Measurements from ENCODE around the gene TCP10L.

The TCP10L gene

DNA sequence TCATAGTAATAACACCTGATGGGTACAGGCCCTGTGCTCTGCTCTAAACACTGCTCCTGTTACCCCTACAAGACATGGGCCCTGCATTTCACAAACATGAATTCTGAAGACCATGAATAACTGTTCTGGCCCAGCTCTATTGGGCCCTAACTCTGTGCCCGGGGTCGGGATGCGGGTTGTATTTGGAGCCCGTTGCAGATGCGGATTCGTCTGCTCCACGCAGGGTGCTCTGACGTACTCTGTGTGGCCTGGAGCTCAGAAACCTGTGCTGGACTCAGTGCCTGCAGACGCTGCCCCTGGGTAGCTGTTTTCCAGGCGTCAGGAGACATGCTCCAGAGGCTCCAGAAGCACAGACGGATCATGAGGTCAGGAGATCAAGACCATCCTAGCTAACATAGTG, 10.1 kb upstream of the TCP10L start:
- Histone ChIP-seq H3K36me3 (replicated peaks in 1 of 2; ENCODE audit: control insufficient read depth in 2 of 2, insufficient read depth in 2 of 2, low read length in 2 of 2) (peaks cover 6 to 22% of the 10 kb centered on the region in 2 donors), H4K91ac (ENCODE audit: low read depth, low read length, poor library complexity) (no peak overlapping the region), H3K27ac (replicated peaks; ENCODE audit: low read length) (no peak overlapping the region), H3K4me1 (ENCODE audit: control insufficient read depth in 2 of 2, insufficient read depth in 1 of 2, low read depth in 1 of 2, low read length in 2 of 2) (no peaks in the 10 kb centered on the region), H3K23ac (ENCODE audit: low read depth, low read length, poor library complexity) (no peak overlapping the region), H3K4me2 (ENCODE audit: insufficient read depth, low read length, poor library complexity, severe bottlenecking) (no peak overlapping the region), H3K4me3 (ENCODE audit: low read length in 2 of 2) (no peak overlapping the region), H3K9ac (ENCODE audit: low read depth, low read length, poor library complexity) (no peak overlapping the region), H3K27me3 (ENCODE audit: control insufficient read depth in 3 of 3, insufficient read depth in 3 of 3, low read depth in 1 of 3, low read length in 3 of 3) (no peaks in the 10 kb centered on the region), H2BK5ac (ENCODE audit: low read length) (no peak overlapping the region), H2BK12ac (ENCODE audit: low read length) (no peak overlapping the region), H3K4ac (ENCODE audit: low read length) (no peak overlapping the region), H3K18ac (ENCODE audit: low read length) (no peak overlapping the region), H3K14ac (ENCODE audit: low read length) (no peak overlapping the region), H3K9me3 (replicated peaks in 1 of 2; ENCODE audit: control insufficient read depth in 2 of 2, insufficient read depth in 1 of 2, low read depth in 1 of 2, low read length in 2 of 2) (no peaks in the 10 kb centered on the region), H2BK15ac (ENCODE audit: low read length) (no peak overlapping the region), H2AK5ac (ENCODE audit: low read depth, low read length) (no peak overlapping the region), H2BK120ac (ENCODE audit: low read depth, low read length) (no peak overlapping the region), H2AFZ (ENCODE audit: low read length) (no peak overlapping the region), H4K8ac (ENCODE audit: low read depth, low read length) (no peak overlapping the region), H3K79me1 (ENCODE audit: low read depth, low read length) (peaks cover 3% of the 10 kb centered on the region)
- DNase-seq (ENCODE audit: low spot score): no peak
- no CpG with 5 or more reads among the region's 11 CpGs for WGBS, 2 donors (ENCODE audit: extremely low coverage in 2 of 2, insufficient read length in 2 of 2, insufficient replicate concordance in 1 of 2)

DNA sequence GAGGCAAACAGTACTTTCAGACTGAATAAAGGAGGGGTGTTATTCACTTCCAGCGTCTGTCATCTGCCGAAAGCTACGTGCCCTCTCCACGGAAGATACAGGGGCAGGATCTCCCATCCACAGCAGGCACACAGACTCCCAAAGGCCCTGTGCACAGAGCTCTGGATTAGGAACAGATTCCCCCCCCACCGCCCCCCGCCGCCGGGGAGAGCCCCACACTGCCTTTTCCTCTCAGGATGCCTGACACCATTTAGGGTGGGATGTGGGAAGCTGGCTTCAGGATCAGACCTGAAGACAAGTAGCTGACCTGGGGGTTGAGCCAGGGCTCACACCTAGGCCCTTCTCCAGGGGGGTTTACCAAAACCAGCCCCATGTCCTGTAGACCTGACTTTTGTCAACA, 8.4 kb upstream of the TCP10L start:
- no peak overlapping the region for H4K91ac ChIP-seq (ENCODE audit: low read depth, low read length, poor library complexity)
- no peak overlapping the region for H3K27ac ChIP-seq (replicated peaks; ENCODE audit: low read length)
- H2AK5ac ChIP-seq (ENCODE audit: low read depth, low read length): no peak overlapping the region
- no peak overlapping the region for H3K4me2 ChIP-seq (ENCODE audit: insufficient read depth, low read length, poor library complexity, severe bottlenecking)
- no peak overlapping the region for H4K8ac ChIP-seq (ENCODE audit: low read depth, low read length)
- no peak overlapping the region for H2BK120ac ChIP-seq (ENCODE audit: low read depth, low read length)
- no peaks in the 10 kb centered on the region for H3K79me1 ChIP-seq (ENCODE audit: low read depth, low read length)
- H3K9me3 ChIP-seq (replicated peaks in 1 of 2; ENCODE audit: control insufficient read depth in 2 of 2, insufficient read depth in 1 of 2, low read depth in 1 of 2, low read length in 2 of 2): no peaks in the 10 kb centered on the region
- no peak overlapping the region for H2AFZ ChIP-seq (ENCODE audit: low read length)
- H3K23ac ChIP-seq (ENCODE audit: low read depth, low read length, poor library complexity): no peak overlapping the region
- H2BK5ac ChIP-seq (ENCODE audit: low read length): no peak overlapping the region
- peaks cover 0 to 5% of the 10 kb centered on the region in 2 donors for H3K36me3 ChIP-seq (replicated peaks in 1 of 2; ENCODE audit: control insufficient read depth in 2 of 2, insufficient read depth in 2 of 2, low read length in 2 of 2)
- H3K4ac ChIP-seq (ENCODE audit: low read length): no peak overlapping the region
- H3K27me3 ChIP-seq (ENCODE audit: control insufficient read depth in 3 of 3, insufficient read depth in 3 of 3, low read depth in 1 of 3, low read length in 3 of 3): no peaks in the 10 kb centered on the region
- no CpG with 5 or more reads among the region's 8 CpGs for WGBS, 2 donors (ENCODE audit: extremely low coverage in 2 of 2, insufficient read length in 2 of 2, insufficient replicate concordance in 1 of 2)
- no peak overlapping the region for H3K14ac ChIP-seq (ENCODE audit: low read length)
- H3K4me1 ChIP-seq (ENCODE audit: control insufficient read depth in 2 of 2, insufficient read depth in 1 of 2, low read depth in 1 of 2, low read length in 2 of 2): no peaks in the 10 kb centered on the region
- H3K18ac ChIP-seq (ENCODE audit: low read length): no peak overlapping the region
- H2BK12ac ChIP-seq (ENCODE audit: low read length): no peak overlapping the region
- H3K4me3 ChIP-seq (ENCODE audit: low read length in 2 of 2): no peak overlapping the region
- no peak overlapping the region for H2BK15ac ChIP-seq (ENCODE audit: low read length)
- no peak for DNase-seq (ENCODE audit: low spot score)
- H3K9ac ChIP-seq (ENCODE audit: low read depth, low read length, poor library complexity): no peak overlapping the region

DNA sequence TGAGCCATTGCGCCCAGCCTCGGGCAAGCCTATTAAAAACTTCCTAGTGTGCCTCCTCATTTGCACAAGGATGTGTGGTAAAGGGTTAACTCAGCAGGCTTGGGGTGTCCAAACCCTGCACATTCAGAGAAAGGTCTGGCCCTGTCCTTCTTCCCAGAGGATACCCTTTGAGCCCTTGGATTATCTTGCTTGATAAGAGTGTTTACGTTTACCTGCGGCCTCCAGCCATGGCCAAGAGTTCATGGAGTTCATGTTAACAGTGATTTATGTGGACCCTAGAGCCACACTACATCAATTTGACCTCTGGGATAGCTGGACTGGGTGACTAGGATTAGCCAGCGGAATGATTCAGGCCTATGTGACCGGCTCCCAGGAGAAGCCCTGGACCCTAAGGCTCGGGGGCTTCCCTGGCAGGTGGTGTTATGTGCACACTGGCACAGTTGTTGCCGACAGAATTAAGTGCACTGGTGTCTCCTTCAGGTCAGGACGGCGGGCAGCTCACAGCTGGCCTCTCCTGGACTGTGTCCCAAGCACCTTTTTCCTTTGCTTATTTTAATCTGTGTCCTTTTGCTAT, 7.7 kb upstream of the TCP10L start:
- no peaks in the 10 kb centered on the region for H3K79me1 ChIP-seq (ENCODE audit: low read depth, low read length)
- H2BK120ac ChIP-seq (ENCODE audit: low read depth, low read length): no peak overlapping the region
- H3K18ac ChIP-seq (ENCODE audit: low read length): no peak overlapping the region
- no peaks in the 10 kb centered on the region for H3K27me3 ChIP-seq (ENCODE audit: control insufficient read depth in 3 of 3, insufficient read depth in 3 of 3, low read depth in 1 of 3, low read length in 3 of 3)
- no peak for DNase-seq (ENCODE audit: low spot score)
- H2AK5ac ChIP-seq (ENCODE audit: low read depth, low read length): no peak overlapping the region
- no peaks in the 10 kb centered on the region for H3K9me3 ChIP-seq (replicated peaks in 1 of 2; ENCODE audit: control insufficient read depth in 2 of 2, insufficient read depth in 1 of 2, low read depth in 1 of 2, low read length in 2 of 2)
- no peak overlapping the region for H4K91ac ChIP-seq (ENCODE audit: low read depth, low read length, poor library complexity)
- no peak overlapping the region for H3K4me2 ChIP-seq (ENCODE audit: insufficient read depth, low read length, poor library complexity, severe bottlenecking)
- H2BK5ac ChIP-seq (ENCODE audit: low read length): no peak overlapping the region
- H3K36me3 ChIP-seq (replicated peaks in 1 of 2; ENCODE audit: control insufficient read depth in 2 of 2, insufficient read depth in 2 of 2, low read length in 2 of 2): peaks cover 0 to 2% of the 10 kb centered on the region in 2 donors
- H3K27ac ChIP-seq (replicated peaks; ENCODE audit: low read length): no peak overlapping the region
- no peak overlapping the region for H2BK12ac ChIP-seq (ENCODE audit: low read length)
- no peak overlapping the region for H2BK15ac ChIP-seq (ENCODE audit: low read length)
- no CpG with 5 or more reads among the region's 10 CpGs for WGBS, 2 donors (ENCODE audit: extremely low coverage in 2 of 2, insufficient read length in 2 of 2, insufficient replicate concordance in 1 of 2)
- no peak overlapping the region for H3K4me3 ChIP-seq (ENCODE audit: low read length in 2 of 2)
- no peak overlapping the region for H3K9ac ChIP-seq (ENCODE audit: low read depth, low read length, poor library complexity)
- no peaks in the 10 kb centered on the region for H3K4me1 ChIP-seq (ENCODE audit: control insufficient read depth in 2 of 2, insufficient read depth in 1 of 2, low read depth in 1 of 2, low read length in 2 of 2)
- H3K23ac ChIP-seq (ENCODE audit: low read depth, low read length, poor library complexity): no peak overlapping the region
- H4K8ac ChIP-seq (ENCODE audit: low read depth, low read length): no peak overlapping the region
- no peak overlapping the region for H3K4ac ChIP-seq (ENCODE audit: low read length)
- no peak overlapping the region for H3K14ac ChIP-seq (ENCODE audit: low read length)
- no peak overlapping the region for H2AFZ ChIP-seq (ENCODE audit: low read length)

DNA sequence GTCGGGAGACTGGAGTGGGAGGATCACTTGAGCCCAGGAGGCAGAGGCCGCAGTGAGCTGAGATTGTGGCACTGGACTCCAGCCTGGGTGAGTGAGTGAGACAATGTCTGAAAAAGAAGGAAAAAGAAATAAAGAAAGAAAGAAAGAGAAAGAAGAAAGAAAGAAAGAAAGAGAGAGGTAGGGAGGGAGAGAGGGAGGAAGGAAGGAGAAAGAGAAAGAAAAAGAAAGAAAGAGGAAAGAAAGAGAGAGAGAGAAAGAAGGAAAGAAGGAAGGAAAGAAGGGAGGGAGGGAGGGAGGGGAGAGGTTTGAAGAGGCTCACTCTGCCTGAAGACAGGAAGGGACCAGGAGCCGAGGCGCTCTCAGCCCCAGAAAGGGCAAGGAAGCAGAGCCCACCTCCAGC, 4.8 kb upstream of the TCP10L start:
- Histone ChIP-seq H2BK12ac (ENCODE audit: low read length) (no peak overlapping the region), H2BK5ac (ENCODE audit: low read length) (no peak overlapping the region), H3K14ac (ENCODE audit: low read length) (no peak overlapping the region), H3K9me3 (replicated peaks in 1 of 2; ENCODE audit: control insufficient read depth in 2 of 2, insufficient read depth in 1 of 2, low read depth in 1 of 2, low read length in 2 of 2) (no peaks in the 10 kb centered on the region), H4K91ac (ENCODE audit: low read depth, low read length, poor library complexity) (no peak overlapping the region), H3K27me3 (ENCODE audit: control insufficient read depth in 3 of 3, insufficient read depth in 3 of 3, low read depth in 1 of 3, low read length in 3 of 3) (no peaks in the 10 kb centered on the region), H3K79me1 (ENCODE audit: low read depth, low read length) (no peaks in the 10 kb centered on the region), H2BK15ac (ENCODE audit: low read length) (no peak overlapping the region), H2AK5ac (ENCODE audit: low read depth, low read length) (no peak overlapping the region), H3K4ac (ENCODE audit: low read length) (no peak overlapping the region), H3K4me1 (ENCODE audit: control insufficient read depth in 2 of 2, insufficient read depth in 1 of 2, low read depth in 1 of 2, low read length in 2 of 2) (no peaks in the 10 kb centered on the region), H3K4me3 (ENCODE audit: low read length in 2 of 2) (no peak overlapping the region), H3K27ac (replicated peaks; ENCODE audit: low read length) (no peak overlapping the region), H2AFZ (ENCODE audit: low read length) (no peak overlapping the region), H3K4me2 (ENCODE audit: insufficient read depth, low read length, poor library complexity, severe bottlenecking) (no peak overlapping the region), H3K9ac (ENCODE audit: low read depth, low read length, poor library complexity) (no peak overlapping the region), H3K23ac (ENCODE audit: low read depth, low read length, poor library complexity) (no peak overlapping the region), H3K18ac (ENCODE audit: low read length) (no peak overlapping the region), H4K8ac (ENCODE audit: low read depth, low read length) (no peak overlapping the region), H3K36me3 (replicated peaks in 1 of 2; ENCODE audit: control insufficient read depth in 2 of 2, insufficient read depth in 2 of 2, low read length in 2 of 2) (no peaks in the 10 kb centered on the region), H2BK120ac (ENCODE audit: low read depth, low read length) (no peak overlapping the region)
- no CpG with 5 or more reads among the region's 4 CpGs for WGBS, 2 donors (ENCODE audit: extremely low coverage in 2 of 2, insufficient read length in 2 of 2, insufficient replicate concordance in 1 of 2)
- no peak for DNase-seq (ENCODE audit: low spot score)
